Upper lobe of left lung (tissue), 6 donors: ENCODE data around the gene SEPHS2. TPM values are rescaled to one million over a fixed set of nuclear protein-coding genes. Genes with fewer than 3 reads are reported as not detected.

Experiments used
- ATAC-seq, 2 donors: fragments of 200-7000 bp; cut with Tn5 transposase; one replicate each; pipeline ENCODE4 v1.9.1; 2022; ENCODE audit warnings: mild to moderate bottlenecking in 2 of 2, moderate library complexity in 2 of 2; ENCODE audit not compliant: low FRiP score in 2 of 2
- DNase-seq, 2 donors: peaks; one replicate each; pipeline ENCODE4 v3.0.0-alpha.2; 2019 to 2020
- H3K27ac ChIP-seq, 4 donors: fragments of 200-600 bp; sonication (generic); one replicate each; pipeline ENCODE4 v1.5.1; 2016 to 2019
- H3K27me3 ChIP-seq, 4 donors: fragments of 200-600 bp; sonication (generic); one replicate each; pipeline ENCODE4 v1.5.1; 2017 to 2019
- H3K36me3 ChIP-seq, 4 donors: fragments of 200-600 bp; sonication (generic); one replicate each; pipeline ENCODE4 v1.5.1; 2016 to 2019
- H3K4me1 ChIP-seq, 4 donors: fragments of 200-600 bp; sonication (generic); one replicate each; pipeline ENCODE4 v1.5.1; 2018 to 2019
- H3K4me3 ChIP-seq, 4 donors: fragments of 200-600 bp; sonication (generic); one replicate each; pipeline ENCODE4 v1.5.1; 2017 to 2019; ENCODE audit warnings: mild to moderate bottlenecking in 2 of 4, moderate library complexity in 1 of 4
- H3K9me3 ChIP-seq, 4 donors: fragments of 200-600 bp; sonication (generic); one replicate each; pipeline ENCODE4 v1.5.1; 2018 to 2019
- CTCF ChIP-seq, 6 experiments: fragments of 450-650 bp in 4 of 6; fragments of 200-600 bp in 2 of 6; sonication (generic) in 2 of 6; IDR thresholded peaks; one replicate each; pipeline ENCODE4 v1.5.1; 2016 to 2019; ENCODE audit warnings: antibody characterized with exemption in 6 of 6
- EP300 ChIP-seq, 4 donors: sonication (generic); formaldehyde crosslinking; IDR thresholded peaks; one replicate each; pipeline ENCODE4 v1.5.1; 2017; ENCODE audit warnings: antibody characterized with exemption in 4 of 4, control low read depth in 2 of 4
- POLR2A ChIP-seq, 4 donors: fragments of 450-650 bp; IDR thresholded peaks; one replicate each; pipeline ENCODE4 v1.5.1; 2016 to 2017; ENCODE audit warnings: antibody characterized with exemption in 4 of 4, mild to moderate bottlenecking in 2 of 4
- POLR2AphosphoS5 ChIP-seq, 2 donors: sonication (generic); formaldehyde crosslinking; IDR thresholded peaks; one replicate each; pipeline ENCODE4 v1.5.1; 2017; ENCODE audit warnings: antibody characterized with exemption in 2 of 2
- WGBS, 2 donors: methylation state at CpG; one replicate each; pipeline ENCODE4 v1.1.5; 2017 to 2018; 5-methylcytosine and 5-hydroxymethylcytosine counted together
- total RNA-seq, 6 donors: library from RNA; depleted of rRNA in 4 of 6; stranded (reverse); fragments of >200 nt in 4 of 6; gene quantifications; one replicate each; pipeline versions ENCODE4 v1.1.0 to v1.2.1, GENCODE V29; 2016 to 2021
- donor health status: DM: no; HTN: no; CAD: no; lungs with moderate emphysema.
- donor health status: DM: no; HTN: yes; CAD: no; lungs with severe emphysema.

The SEPHS2 gene
- total RNA-seq, 6 donors from 2014 or later = 34.7 to 64.0 (median 38.2) TPM

DNA sequence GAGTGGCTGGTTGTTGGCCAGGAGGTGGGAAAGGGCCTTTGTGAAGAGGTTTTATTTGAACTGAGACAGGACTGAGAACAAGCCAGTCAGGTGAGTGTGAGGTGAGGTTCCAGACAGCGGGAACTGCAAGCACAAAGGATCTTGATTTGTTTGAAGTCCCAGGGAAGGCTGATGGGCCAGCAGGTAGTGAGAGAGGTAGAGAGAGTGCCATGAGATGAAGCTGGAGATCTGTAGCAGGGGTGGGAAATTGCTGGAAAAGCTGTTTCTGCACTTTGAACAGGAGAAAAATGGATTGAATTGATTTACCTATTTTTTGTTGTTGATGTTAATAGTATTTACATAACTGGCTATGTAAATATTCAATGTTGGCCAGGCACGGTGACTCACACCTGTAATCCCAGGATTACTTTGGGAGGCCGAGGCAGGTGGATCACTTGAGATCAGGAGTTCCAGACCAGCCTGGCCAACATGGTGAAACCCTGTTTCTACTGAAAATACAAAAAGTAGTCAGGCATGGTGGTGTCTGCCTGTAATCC, 8.1 kb downstream of the SEPHS2 start:
- ATAC-seq (peak in 1 of 2 donors; percentile 69), DNase-seq (peak in 1 of 2 donors; percentile 52)
- TF ChIP-seq CTCF (IDR thresholded peaks at IDR 0.05) (no peak), EP300 (IDR thresholded peaks at IDR 0.05) (no peak), POLR2A (IDR thresholded peaks at IDR 0.05) (no peak), POLR2AphosphoS5 (IDR thresholded peaks at IDR 0.05) (no peak)
- Histone ChIP-seq H3K4me3 (no peak overlapping the region), H3K36me3 (no peaks in the 10 kb centered on the region), H3K9me3 (no peaks in the 10 kb centered on the region), H3K4me1 (peaks cover 0 to 3% (median 0%) of the 10 kb centered on the region in 4 donors), H3K27me3 (no peaks in the 10 kb centered on the region), H3K27ac (peak overlapping the region in 1 of 4 donors; percentile 43)
- WGBS, 2 donors = 54 to 64% methylated on average over 3 of the region's 3 CpGs

DNA sequence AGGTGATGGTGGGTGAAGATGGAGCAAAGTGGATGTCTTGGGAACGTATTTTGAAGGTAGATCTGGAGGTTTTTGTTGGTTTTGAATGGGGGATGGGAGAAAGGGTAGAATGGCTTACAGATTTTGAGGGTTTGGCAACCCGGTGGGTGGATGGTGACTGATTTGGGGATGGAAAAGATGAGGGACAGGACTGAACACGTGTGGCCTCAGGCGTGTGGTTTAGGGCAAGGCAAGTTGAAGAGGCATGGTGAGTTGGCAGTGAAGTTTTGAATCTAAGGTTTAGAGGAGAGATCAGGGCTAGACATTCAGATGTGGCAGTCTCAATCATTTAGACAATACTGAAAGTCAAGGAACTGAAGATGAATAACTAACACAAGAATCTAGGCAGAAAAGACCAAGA, 10.8 kb downstream of the SEPHS2 start:
- no peak overlapping the region for H3K4me3 ChIP-seq
- no peak overlapping the region for H3K27ac ChIP-seq
- H3K36me3 ChIP-seq = no peaks in the 10 kb centered on the region
- no peaks in the 10 kb centered on the region for H3K27me3 ChIP-seq
- TF ChIP-seq CTCF (IDR thresholded peaks at IDR 0.05) = no peak
- no peak for TF ChIP-seq EP300 (IDR thresholded peaks at IDR 0.05)
- TF ChIP-seq POLR2AphosphoS5 (IDR thresholded peaks at IDR 0.05) = no peak
- TF ChIP-seq POLR2A (IDR thresholded peaks at IDR 0.05) = no peak
- DNase-seq = no peak
- H3K9me3 ChIP-seq = no peaks in the 10 kb centered on the region
- 60 to 62% methylated on average over 4 of the region's 4 CpGs for WGBS, 2 donors
- H3K4me1 ChIP-seq = peaks cover 5 to 10% (median 7%) of the 10 kb centered on the region in 4 donors
- no peak for ATAC-seq

GRCh38 chr16:30430428-30430970, 15.2 kb downstream of the SEPHS2 start:
- peak in 1 of 6 experiments; percentile 1 for TF ChIP-seq CTCF (IDR thresholded peaks at IDR 0.05)
- no peak for TF ChIP-seq POLR2A (IDR thresholded peaks at IDR 0.05)
- ATAC-seq = peak; percentile 9 to 10
- Histone ChIP-seq H3K36me3 (peaks cover 0 to 13% (median 2%) of the 10 kb centered on the region in 4 donors), H3K27ac (peak overlapping the region; percentile 48 to 85 (median 69)), H3K4me1 (peaks cover 14 to 21% (median 17%) of the 10 kb centered on the region in 4 donors), H3K27me3 (no peaks in the 10 kb centered on the region), H3K9me3 (no peaks in the 10 kb centered on the region), H3K4me3 (peak overlapping the region in 3 of 4 donors; percentile 81 to 87 (median 83))
- WGBS, 2 donors = 62% methylated on average over 15 to 19 of the region's 19 CpGs
- DNase-seq = peak in 1 of 2 donors; percentile 33

GRCh38 chr16:30429678-30430427, 15.8 kb downstream of the SEPHS2 start, which contains the start of gene DCTPP1:
TSS of gene DCTPP1 (minus strand) at chr16:30430030. CDS start at chr16:30429980, 50 bp downstream.
- TF ChIP-seq CTCF (IDR thresholded peaks at IDR 0.05) = peak; percentile 62 to 93 (median 84)
- no peak for TF ChIP-seq EP300 (IDR thresholded peaks at IDR 0.05)
- peak in 1 of 4 donors; percentile 56 for TF ChIP-seq POLR2A (IDR thresholded peaks at IDR 0.05)
- peak in 1 of 2 donors; percentile 59 for TF ChIP-seq POLR2AphosphoS5 (IDR thresholded peaks at IDR 0.05)
- peak; percentile 92 to 96 for DNase-seq
- Histone ChIP-seq H3K27me3 (no peaks in the 10 kb centered on the region), H3K27ac (peak within 1 kb of the TSS; percentile 48 to 85 (median 69)), H3K36me3 (peaks cover 0 to 13% (median 2%) of the 10 kb centered on the region in 4 donors), H3K4me1 (peaks cover 14 to 21% (median 17%) of the 10 kb centered on the region in 4 donors), H3K4me3 (peak within 1 kb of the TSS; percentile 51 to 87 (median 82)), H3K9me3 (no peaks in the 10 kb centered on the region)
- peak; percentile 99 for ATAC-seq
- WGBS, 2 donors = 2% methylated on average over 14 to 37 of the region's 49 CpGs
